Endometrial microvascular endothelial cells (primary cell): ENCODE data around the gene EFNB2. TPM values are rescaled to one million over a fixed set of nuclear protein-coding genes. Genes with fewer than 3 reads are reported as not detected.

Source experiments
- in situ Hi-C: cut with HindIII; loops from 2 replicates; pipeline ENCODE4 v1.10.0; 2017; ENCODE audit warnings: low sequenced_read_pairs, low pct_unique_long_range_greater_than_20kb; ENCODE audit errors: inconsistent ontology term
- total RNA-seq: library from RNA; depleted of rRNA; stranded (reverse); fragments of >200 nt; gene quantifications from one replicate; pipeline ENCODE4 v1.2.3, GENCODE V29; 2015; ENCODE audit errors: inconsistent ontology term

The EFNB2 gene
- total RNA-seq = 29.5 TPM

DNA sequence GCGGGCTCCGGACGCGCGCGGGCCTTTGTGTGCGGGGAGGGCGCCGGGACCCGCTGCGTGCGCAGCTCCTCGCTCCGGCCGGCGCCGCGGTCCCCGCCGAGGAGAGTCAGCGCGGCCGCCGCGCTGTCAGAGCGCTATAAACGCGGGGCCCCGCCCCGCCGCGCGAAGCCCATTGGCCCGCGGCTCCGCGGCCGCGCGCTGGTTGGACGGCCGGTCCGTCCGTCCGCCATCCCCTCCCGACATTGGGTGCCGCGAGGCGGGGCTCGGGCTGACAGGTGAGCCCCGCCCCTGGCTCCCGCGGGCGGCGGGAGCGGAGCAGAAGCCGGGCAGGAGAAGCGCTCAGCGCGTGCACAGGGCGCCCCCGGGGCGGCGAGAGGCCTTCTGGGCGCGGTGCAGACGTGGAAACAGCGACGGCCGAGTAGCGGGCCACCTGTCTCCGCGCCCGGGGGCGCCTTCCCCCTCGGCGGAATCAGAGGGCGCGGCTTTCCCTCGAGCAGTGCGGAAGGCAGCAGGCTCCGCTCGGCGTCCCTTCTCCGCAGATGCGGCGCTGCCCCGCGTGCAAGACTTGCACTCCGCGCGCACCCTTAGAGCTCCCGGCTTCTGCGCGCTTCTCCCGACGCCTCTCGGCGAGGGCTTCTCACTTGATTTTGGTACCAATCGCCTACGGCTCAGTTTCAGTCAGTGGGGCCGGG, at the start of gene EFNB2:
Gene EFNB2 (minus strand): TSS at position 111 of the 692 bp plus-strand sequence. CDS start 698 bp downstream, outside the sequence.
- in situ Hi-C loops = no loop called here

GRCh38 chr13:106581225-106581624, 45.8 kb upstream of the EFNB2 start:
- in situ Hi-C loops = no loop called here

GRCh38 chr13:106575896-106576295, 40.4 kb upstream of the EFNB2 start:
- in situ Hi-C loops = no loop called here

GRCh38 chr13:106573868-106574267, 38.4 kb upstream of the EFNB2 start:
- in situ Hi-C loops = loop anchor here (25.0 kb wide), 1 partner anchor 113 kb away; no protein-coding TSS in a partner anchor

DNA sequence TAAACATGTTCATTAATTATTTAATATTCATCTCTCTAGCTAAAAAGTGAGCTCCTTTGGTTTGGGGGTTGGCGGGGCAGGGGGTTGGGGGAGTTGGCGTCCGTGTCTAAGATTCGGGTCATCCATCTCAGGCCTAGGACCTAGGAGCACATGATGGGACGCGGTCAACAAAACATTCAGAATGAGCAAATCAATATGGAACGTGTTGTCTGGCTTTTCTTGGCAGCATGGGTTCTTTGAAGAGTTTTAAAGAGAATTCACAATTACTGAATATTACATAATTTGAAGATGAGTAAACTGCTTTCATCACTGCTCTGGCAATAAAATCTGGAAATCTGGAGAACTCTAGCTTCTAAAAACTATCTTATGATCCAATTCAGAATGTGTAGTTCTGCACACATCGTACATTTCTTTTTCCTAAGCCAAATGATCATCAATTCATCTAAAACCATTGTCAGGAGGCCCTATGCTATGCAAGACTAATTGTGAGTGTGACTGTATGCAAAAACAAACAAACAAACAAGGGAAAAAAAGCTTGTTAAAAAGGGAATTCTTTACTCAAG, 37.9 kb upstream of the EFNB2 start:
- in situ Hi-C loops = loop anchor here (25.0 kb wide), 1 partner anchor 114 kb away; no protein-coding TSS in a partner anchor

DNA sequence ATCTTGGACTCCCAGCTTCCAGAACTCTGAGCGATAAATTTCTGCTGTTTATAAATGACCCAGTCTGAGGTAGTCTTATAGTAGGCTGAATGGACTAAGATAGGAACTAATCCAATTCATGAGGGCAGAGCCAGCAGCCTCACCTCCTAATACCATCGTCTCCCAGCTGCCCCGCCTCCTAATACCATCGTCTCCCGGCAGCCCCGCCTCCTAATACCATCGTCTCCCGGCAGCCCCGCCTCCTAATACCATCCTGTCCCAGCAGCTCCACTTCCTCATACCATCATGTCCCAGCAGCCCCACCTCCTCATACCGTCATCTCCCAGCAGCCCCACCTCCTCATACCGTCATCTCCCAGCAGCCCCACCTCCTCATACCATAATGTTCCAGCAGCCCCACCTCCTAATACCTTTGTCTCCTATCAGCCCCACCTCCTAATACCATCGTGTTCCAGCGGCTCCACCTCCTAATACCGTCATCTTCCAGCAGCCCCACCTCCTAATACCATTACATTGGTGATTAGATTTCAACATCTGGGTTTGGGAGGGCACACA, 34.9 kb upstream of the EFNB2 start:
- in situ Hi-C loops = loop anchor here (25.0 kb wide), 1 partner anchor 117 kb away; no protein-coding TSS in a partner anchor

GRCh38 chr13:106569233-106570095, 34.0 kb upstream of the EFNB2 start:
- in situ Hi-C loops = loop anchor here (25.0 kb wide), 1 partner anchor 118 kb away; no protein-coding TSS in a partner anchor

GRCh38 chr13:106568299-106569003, 33.0 kb upstream of the EFNB2 start:
- in situ Hi-C loops = loop anchor here (25.0 kb wide), 1 partner anchor 119 kb away; no protein-coding TSS in a partner anchor

- in situ Hi-C loops = loop anchor here (25.0 kb wide), 1 partner anchor 120 kb away; no protein-coding TSS in a partner anchor
These were observed 32.2 kb upstream of the EFNB2 start, which contains the start of gene ARGLU1 for GRCh38 chr13:106567474-106568298. Gene ARGLU1, minus strand, starts transcription at chr13:106568137. Its CDS starts 218 bp downstream, at chr13:106567919.

GRCh38 chr13:106566641-106567473, 31.4 kb upstream of the EFNB2 start:
- in situ Hi-C loops = loop anchor here (25.0 kb wide), 1 partner anchor 120 kb away; no protein-coding TSS in a partner anchor

- in situ Hi-C loops = loop anchor here (25.0 kb wide), 1 partner anchor 122 kb away; no protein-coding TSS in a partner anchor
These were observed 29.8 kb upstream of the EFNB2 start for GRCh38 chr13:106565127-106565775.

GRCh38 chr13:106562301-106562700, 26.8 kb upstream of the EFNB2 start:
- in situ Hi-C loops = loop anchor here (25.0 kb wide), 1 partner anchor 125 kb away; no protein-coding TSS in a partner anchor

DNA sequence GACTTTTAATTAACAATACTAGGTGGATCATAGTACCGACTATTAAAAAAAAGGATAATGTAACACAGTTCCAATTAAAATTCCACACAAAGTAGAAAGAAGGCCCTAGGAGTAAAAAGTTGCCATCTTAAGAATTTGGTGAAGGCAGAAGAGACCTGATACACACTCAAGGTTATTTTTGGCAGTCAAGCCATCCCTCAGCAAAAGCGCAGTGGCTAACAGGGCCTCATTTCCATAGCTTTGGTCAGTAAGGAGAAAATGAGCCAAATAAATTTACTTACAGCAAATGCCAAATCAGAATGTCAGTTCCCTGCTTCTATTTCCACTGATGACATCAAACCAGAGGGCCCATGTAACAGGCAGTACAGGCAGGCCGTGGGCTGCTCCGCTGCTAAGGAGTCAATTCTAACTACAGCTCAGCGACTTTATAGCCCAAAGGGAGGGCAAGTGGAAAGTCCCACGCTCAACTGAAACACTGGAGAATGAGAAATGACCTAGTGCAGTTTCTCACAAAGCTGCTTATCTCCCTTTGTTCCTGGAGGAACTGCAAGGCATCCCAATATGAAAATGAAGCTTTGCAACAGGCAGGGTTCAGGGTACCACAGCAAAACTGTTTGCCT, 26.2 kb upstream of the EFNB2 start:
- in situ Hi-C loops = loop anchor here (25.0 kb wide), 1 partner anchor 126 kb away; no protein-coding TSS in a partner anchor

DNA sequence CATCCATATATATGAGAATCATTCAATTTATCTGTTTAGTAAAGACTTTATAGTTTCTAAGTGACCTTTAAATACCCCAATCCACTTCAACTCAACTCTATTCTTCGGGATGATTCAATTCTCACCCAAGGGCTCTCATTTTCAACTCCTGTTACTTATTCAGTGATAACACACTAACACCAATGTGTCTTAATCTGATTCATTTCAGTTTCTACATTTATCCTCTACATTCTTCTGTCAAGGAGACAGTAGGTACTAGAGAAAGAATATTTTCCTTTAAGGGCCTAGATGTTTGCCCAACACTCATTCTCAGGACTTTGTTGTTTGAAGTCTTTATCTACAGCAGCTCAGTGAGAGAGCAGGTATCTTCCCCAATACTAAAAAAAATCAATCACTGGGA, 25.4 kb upstream of the EFNB2 start:
- in situ Hi-C loops = loop anchor here (25.0 kb wide), 1 partner anchor 126 kb away; no protein-coding TSS in a partner anchor

DNA sequence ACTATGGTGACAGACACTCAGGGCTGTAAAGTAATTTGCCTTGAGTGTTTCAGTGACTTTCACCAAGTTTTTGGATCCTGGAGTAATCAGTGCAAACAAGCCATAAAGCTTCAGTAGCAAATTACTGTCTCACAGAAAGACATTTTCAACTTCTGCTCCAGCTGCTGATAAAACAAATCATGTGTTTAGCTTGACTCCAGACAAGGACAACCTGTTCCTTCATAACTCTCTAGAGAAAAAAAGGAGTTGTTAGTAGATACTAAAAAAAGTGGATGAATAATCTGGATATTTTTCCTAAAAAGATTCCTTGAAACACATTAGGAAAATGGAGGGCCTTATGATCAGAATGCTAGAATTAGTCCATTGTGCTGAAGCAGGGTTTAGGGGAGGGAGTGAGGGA, 23.1 kb upstream of the EFNB2 start:
- in situ Hi-C loops = loop anchor here (25.0 kb wide), 1 partner anchor 129 kb away; no protein-coding TSS in a partner anchor
